Endodermal cell (in vitro differentiated cells): ENCODE measurements around the gene AQR. TPM values are rescaled to one million over a fixed set of nuclear protein-coding genes. Genes with fewer than 3 reads are reported as not detected.

ENCODE experiments used
- DNase-seq: peaks from one replicate; pipeline ENCODE4 v3.0.0-alpha.2; 2017
- H3K27ac ChIP-seq: 2 replicates; pipeline ENCODE4 v1.5.1; 2013; ENCODE audit warnings: mild to moderate bottlenecking, low read depth, low read length, moderate library complexity
- H3K27me3 ChIP-seq: 2 replicates; pipeline ENCODE4 v1.6.1; 2013; ENCODE audit warnings: mild to moderate bottlenecking, low read length, moderate library complexity; ENCODE audit not compliant: insufficient read depth, control insufficient read depth, poor library complexity, severe bottlenecking
- H3K36me3 ChIP-seq: 2 replicates; pipeline ENCODE4 v1.7.0; 2013; ENCODE audit warnings: mild to moderate bottlenecking, low read length, moderate library complexity; ENCODE audit not compliant: control insufficient read depth, insufficient read depth
- H3K4me1 ChIP-seq: one replicate; pipeline ENCODE4 v1.7.0; 2013; ENCODE audit warnings: low read length; ENCODE audit not compliant: control insufficient read depth, insufficient read depth
- H3K4me3 ChIP-seq: 2 replicates; pipeline ENCODE4 v1.5.1; 2013; ENCODE audit warnings: mild to moderate bottlenecking, low read length, moderate library complexity
- H3K9ac ChIP-seq: 2 replicates; pipeline ENCODE4 v1.6.1; 2013; ENCODE audit warnings: mild to moderate bottlenecking, low read length, moderate library complexity; ENCODE audit not compliant: poor library complexity, severe bottlenecking; ENCODE audit errors: extremely low read depth
- H3K9me3 ChIP-seq: 2 replicates; pipeline ENCODE4 v1.6.1; 2013; ENCODE audit warnings: mild to moderate bottlenecking, low read length, moderate library complexity; ENCODE audit not compliant: control insufficient read depth
- H3K27ac Mint-ChIP-seq: 2 replicates; pipeline ENCODE4 v1.8.0; 2020; ENCODE audit warnings: mixed read lengths
- H3K27me3 Mint-ChIP-seq: 2 replicates; pipeline ENCODE4 v1.8.0; 2021; ENCODE audit warnings: mild to moderate bottlenecking, mixed read lengths; ENCODE audit not compliant: insufficient read depth
- H3K36me3 Mint-ChIP-seq: 2 replicates; pipeline ENCODE4 v1.8.0; 2020; ENCODE audit warnings: low read depth, mixed read lengths
- H3K4me1 Mint-ChIP-seq: 2 replicates; pipeline ENCODE4 v1.8.0; 2020; ENCODE audit warnings: mixed read lengths
- H3K4me3 Mint-ChIP-seq: 2 replicates; pipeline ENCODE4 v1.8.0; 2020; ENCODE audit warnings: mild to moderate bottlenecking, moderate library complexity, mixed read lengths
- H3K9me3 Mint-ChIP-seq: 2 replicates; pipeline ENCODE4 v1.8.0; 2020; ENCODE audit warnings: mild to moderate bottlenecking, mixed read lengths
- WGBS, 2 experiments: methylation state at CpG; one replicate each; pipeline versions ENCODE4 v1.1.5 to v1.1.7; 2013; ENCODE audit warnings: missing lambda C conversion rate in 2 of 2, mixed read lengths in 1 of 2; ENCODE audit not compliant: insufficient coverage in 1 of 2, insufficient read length in 1 of 2; 5-methylcytosine and 5-hydroxymethylcytosine counted together
- total RNA-seq, 2 donors: library from RNA; stranded (reverse); fragmentation: NEBNext Ultra II Directional in 1 of 2; extraction: Animal tissue kit (Norgen Biotek cat#: 25700) in 1 of 2; gene quantifications; 2 replicates in 1 of 2; 3 replicates in 1 of 2; pipeline ENCODE4 v1.2.1, GENCODE V29; 2021
- TF ChIP-seq, protein P1 (sequence below): fragments of 200-600 bp; sonication (generic); conservative IDR thresholded peaks from 2 replicates; pipeline ENCODE4 v1.5.0; 2021; ENCODE audit warnings: antibody characterized with exemption, mild to moderate bottlenecking

AQR gene
- total RNA-seq, 2 donors from 2014 or later = 48.8 to 49.6 TPM

DNA sequence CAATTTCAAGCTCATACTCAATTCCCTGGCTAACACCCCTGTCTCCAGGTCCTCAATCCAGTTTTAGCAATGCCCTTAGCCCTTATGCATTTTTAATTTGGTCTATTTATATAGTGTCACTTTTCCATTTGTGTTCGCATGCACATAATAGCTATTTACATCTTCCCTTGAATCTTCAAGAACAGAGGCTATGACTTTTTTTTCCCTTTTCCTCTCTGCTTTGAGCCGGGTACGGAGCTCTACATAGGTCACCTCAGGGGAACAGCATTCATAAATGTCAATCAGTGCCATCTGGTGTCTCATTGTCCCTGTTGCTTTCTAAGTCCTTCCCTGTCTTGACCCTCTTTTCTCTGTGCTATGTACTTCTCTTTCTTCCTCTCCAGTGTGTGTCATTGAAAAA is 147.7 kb downstream of the AQR start:
- Mint-ChIP-seq H3K4me1 (peaks cover 4% of the 10 kb centered on the region), H3K36me3 (no peaks in the 10 kb centered on the region), H3K27me3 (no peaks in the 10 kb centered on the region), H3K9me3 (no peaks in the 10 kb centered on the region), H3K4me3 (no peak overlapping the region), H3K27ac (no peak overlapping the region)
- Histone ChIP-seq H3K27ac (no peak overlapping the region), H3K9me3 (no peaks in the 10 kb centered on the region), H3K4me3 (no peak overlapping the region), H3K4me1 (no peaks in the 10 kb centered on the region), H3K9ac (no peak overlapping the region), H3K27me3 (no peaks in the 10 kb centered on the region), H3K36me3 (no peaks in the 10 kb centered on the region)
- 77 to 92% methylated on average over 2 to 3 of the region's 3 CpGs for WGBS, 2 experiments
- TF ChIP-seq, protein P1, sequence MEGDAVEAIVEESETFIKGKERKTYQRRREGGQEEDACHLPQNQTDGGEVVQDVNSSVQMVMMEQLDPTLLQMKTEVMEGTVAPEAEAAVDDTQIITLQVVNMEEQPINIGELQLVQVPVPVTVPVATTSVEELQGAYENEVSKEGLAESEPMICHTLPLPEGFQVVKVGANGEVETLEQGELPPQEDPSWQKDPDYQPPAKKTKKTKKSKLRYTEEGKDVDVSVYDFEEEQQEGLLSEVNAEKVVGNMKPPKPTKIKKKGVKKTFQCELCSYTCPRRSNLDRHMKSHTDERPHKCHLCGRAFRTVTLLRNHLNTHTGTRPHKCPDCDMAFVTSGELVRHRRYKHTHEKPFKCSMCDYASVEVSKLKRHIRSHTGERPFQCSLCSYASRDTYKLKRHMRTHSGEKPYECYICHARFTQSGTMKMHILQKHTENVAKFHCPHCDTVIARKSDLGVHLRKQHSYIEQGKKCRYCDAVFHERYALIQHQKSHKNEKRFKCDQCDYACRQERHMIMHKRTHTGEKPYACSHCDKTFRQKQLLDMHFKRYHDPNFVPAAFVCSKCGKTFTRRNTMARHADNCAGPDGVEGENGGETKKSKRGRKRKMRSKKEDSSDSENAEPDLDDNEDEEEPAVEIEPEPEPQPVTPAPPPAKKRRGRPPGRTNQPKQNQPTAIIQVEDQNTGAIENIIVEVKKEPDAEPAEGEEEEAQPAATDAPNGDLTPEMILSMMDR = no peak
- no peak for DNase-seq

DNA sequence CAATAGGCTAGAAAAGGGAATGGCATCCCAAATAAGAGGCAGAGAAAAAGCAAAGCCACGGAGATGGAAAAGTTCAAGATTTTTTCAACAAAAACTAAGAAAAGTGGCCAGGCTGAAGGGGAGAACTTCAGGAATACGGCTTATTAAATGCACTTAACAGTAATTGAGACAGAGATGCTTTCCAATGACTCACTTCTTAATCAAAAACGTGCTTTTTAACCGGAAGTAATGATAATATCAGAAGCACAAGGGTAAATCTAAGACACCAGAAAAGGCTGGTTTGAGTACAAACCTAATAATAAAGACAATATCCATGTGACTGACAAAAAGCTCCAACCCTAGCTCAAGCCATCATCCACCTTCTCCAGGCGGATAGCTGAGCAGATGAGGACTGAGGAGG is 149.4 kb downstream of the AQR start:
- Mint-ChIP-seq H3K27me3 (no peaks in the 10 kb centered on the region), H3K36me3 (no peaks in the 10 kb centered on the region), H3K9me3 (no peaks in the 10 kb centered on the region), H3K4me1 (peaks cover 4% of the 10 kb centered on the region), H3K4me3 (no peak overlapping the region), H3K27ac (no peak overlapping the region)
- TF ChIP-seq, protein P1 = no peak
- Histone ChIP-seq H3K4me3 (no peak overlapping the region), H3K27me3 (no peaks in the 10 kb centered on the region), H3K27ac (no peak overlapping the region), H3K36me3 (no peaks in the 10 kb centered on the region), H3K9me3 (no peaks in the 10 kb centered on the region), H3K4me1 (no peaks in the 10 kb centered on the region), H3K9ac (no peak overlapping the region)
- WGBS, 2 experiments = 86 to 87% methylated on average over 4 to 5 of the region's 5 CpGs
- no peak for DNase-seq

DNA sequence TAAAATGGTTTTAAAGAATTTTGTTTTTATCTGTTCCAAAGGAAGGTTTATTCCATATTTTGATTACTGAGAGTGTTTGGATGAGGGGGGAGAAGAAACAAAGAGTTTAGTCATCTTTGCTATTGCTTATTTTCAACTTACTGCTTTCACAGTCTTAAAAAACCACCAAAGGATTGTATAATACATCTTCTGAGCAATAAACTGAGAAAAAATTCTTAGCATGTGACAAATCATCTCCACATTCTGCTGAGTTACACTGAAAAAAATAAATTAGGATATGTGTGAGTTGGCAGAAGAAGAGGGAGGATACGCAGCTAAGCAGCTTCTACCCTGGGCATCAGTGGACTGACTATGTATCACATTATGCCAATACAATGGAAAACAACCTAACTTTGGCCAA is 151.0 kb downstream of the AQR start:
- H3K4me3 Mint-ChIP-seq = no peak overlapping the region
- H3K4me3 ChIP-seq = no peak overlapping the region
- no peaks in the 10 kb centered on the region for H3K27me3 ChIP-seq
- no peak overlapping the region for H3K27ac ChIP-seq
- no peaks in the 10 kb centered on the region for H3K4me1 ChIP-seq
- TF ChIP-seq, protein P1 = no peak
- H3K9ac ChIP-seq = no peak overlapping the region
- H3K27me3 Mint-ChIP-seq = no peaks in the 10 kb centered on the region
- DNase-seq = no peak
- peaks cover 3% of the 10 kb centered on the region for H3K4me1 Mint-ChIP-seq
- H3K9me3 Mint-ChIP-seq = no peaks in the 10 kb centered on the region
- no peak overlapping the region for H3K27ac Mint-ChIP-seq
- no peaks in the 10 kb centered on the region for H3K36me3 Mint-ChIP-seq
- H3K36me3 ChIP-seq = no peaks in the 10 kb centered on the region
- H3K9me3 ChIP-seq = no peaks in the 10 kb centered on the region
- whole genome bisulfite sequencing, 2 experiments = 78% methylated on average over 1 of the region's 1 CpG; no CpG with 5 or more reads in 1 of the 2 experiments
